ENCODE results near the gene CALHM3.
"Not testable (repeated sequence)": the region's sequence is repeated elsewhere in the genome, so short reads cannot be mapped to it uniquely, and the experiment has no call there.

The CALHM3 gene, protein sequence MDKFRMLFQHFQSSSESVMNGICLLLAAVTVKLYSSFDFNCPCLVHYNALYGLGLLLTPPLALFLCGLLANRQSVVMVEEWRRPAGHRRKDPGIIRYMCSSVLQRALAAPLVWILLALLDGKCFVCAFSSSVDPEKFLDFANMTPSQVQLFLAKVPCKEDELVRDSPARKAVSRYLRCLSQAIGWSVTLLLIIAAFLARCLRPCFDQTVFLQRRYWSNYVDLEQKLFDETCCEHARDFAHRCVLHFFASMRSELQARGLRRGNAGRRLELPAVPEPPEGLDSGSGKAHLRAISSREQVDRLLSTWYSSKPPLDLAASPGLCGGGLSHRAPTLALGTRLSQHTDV

DNA sequence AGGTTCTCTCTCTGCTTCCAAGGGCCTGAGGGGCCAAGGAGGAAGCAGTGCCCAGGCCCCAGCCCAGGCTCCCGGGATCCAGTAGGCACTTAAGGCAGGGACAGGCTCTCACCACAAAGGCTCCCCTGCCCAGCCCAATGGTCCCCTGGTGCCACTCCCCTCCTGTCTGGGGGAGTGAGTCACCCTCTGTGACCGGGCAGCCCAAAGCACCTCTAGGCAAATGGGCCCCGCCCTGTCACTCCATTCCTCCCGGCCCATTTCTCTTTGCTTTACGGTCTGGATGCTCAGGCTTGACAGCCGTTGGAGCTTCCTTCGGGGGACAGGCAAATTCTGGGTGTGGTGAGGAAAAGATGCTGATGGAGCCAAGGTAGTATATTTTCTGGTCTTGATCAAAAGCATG lies at the start of gene CALHM3:
Gene CALHM3, minus strand, starts transcription at position 106 of the 400 bp plus-strand sequence. CDS start 208 bp downstream, outside the sequence.
- DNase-seq = no peak

DNA sequence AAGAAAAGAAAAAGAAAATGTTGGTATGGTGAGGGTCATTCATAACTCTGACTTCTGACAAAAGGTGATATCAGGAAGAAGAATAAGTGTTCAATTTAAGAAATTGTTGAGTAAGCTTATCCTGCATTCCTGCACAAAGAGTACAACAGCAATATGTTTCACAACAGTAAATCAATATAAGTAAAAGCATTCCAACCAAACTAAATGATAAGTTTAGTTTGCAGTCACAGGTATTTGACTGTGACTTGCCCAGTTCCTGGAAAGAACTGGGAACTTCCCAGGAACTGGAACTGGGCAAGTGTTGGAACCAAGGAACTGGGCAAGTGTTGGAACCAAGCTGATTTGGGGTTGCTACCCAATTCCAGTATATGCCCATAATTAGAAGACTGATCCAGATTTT lies 49.5 kb upstream of the CALHM3 start:
- DNase-seq = no peak

DNA sequence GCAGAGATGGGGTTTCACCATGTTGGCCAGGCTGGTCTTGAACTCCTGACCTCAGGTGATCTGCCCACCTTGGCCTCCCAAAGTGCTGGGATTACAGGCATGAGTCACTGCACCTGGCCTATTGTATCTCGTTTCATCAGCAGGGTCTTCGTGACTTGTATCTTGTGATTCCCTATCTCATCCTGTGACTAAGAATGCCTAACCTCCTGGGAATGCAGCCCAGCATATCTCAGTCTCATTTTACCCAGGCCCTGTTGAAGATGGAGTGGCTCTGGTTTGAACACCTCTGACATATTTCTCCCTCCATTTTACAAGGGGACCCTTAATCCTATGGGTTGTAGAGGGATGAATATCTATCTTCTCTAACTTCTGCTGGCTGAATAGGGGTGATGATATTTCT lies 48.4 kb upstream of the CALHM3 start:
- peak; percentile 4 for DNase-seq

DNA sequence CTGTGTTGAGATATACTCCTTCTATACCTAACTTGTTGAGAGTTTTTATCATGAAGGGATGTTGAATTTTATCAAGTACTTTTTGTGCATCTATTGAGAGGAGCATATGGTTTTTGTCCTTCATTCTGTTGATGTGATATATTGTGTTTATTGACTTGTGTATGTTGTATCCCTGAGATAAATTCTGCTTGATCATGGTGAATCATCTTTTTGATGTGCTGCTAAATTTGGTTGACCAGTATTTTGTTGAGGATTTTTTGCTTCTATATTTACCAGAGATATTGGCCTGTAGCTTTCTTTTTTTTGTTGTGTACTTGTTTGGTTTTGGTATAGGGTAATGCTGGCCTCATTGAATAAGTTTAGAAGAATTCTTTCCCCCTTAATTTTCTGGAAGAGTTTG lies 46.9 kb upstream of the CALHM3 start:
- no peak for DNase-seq

DNA sequence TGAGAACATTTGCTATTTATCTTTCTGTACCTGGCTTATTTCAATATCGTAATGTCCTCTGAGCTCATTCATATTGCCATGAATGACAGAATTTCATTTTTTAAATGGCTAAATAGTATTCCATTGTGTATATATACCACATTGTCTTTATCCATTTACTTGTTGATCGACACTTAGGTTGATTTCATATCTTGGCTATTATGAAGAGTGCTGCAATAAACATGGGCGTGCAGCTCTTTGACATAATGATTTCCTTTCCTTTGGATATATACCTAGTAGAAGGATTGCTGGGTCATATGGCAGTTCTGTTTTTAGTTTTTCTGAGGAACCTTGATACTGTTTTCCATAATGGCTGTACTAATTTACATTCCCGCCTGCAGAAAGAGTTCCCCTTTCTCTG lies 44.6 kb upstream of the CALHM3 start:
- DNase-seq = no peak

DNA sequence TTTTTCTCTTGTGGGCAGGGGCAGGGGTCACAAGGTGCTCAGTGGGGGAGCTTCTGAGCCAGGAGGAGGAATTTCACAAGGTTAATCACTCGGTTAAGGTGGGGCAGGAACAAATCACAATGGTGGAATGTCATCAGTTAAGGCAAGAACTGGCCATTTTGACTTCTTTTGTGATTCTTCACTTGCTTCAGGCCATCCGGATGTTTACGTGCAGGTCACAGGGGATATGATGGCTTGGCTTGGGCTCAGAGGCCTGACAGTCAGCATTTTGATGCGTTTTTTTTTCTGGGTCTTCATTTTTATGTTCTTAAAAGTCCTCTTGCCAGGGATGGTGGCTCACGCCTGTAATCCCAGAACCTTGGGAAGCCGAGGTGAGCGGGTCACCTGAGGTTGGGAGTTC lies 43.0 kb upstream of the CALHM3 start:
- DNase-seq = peak; percentile 4

DNA sequence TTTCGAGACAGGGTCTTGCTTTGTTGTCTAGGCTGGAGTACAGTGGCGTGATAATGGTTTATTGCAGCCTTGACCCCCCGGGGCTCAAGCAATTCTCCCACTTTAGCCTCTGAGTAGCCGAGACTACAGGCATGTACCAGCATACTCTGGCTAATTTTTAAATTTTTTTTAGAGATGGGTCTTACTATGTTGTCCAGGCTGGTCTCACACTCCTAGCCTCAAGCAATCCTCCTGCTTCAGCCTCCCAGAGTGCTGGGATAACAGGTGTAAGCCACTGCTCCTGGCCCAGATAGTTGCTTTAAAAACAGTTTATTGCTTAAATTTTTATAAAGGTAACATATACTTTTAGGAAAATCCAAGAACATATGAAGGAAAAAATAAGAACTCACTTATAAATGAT lies 40.8 kb upstream of the CALHM3 start:
- DNase-seq = peak; percentile 2

DNA sequence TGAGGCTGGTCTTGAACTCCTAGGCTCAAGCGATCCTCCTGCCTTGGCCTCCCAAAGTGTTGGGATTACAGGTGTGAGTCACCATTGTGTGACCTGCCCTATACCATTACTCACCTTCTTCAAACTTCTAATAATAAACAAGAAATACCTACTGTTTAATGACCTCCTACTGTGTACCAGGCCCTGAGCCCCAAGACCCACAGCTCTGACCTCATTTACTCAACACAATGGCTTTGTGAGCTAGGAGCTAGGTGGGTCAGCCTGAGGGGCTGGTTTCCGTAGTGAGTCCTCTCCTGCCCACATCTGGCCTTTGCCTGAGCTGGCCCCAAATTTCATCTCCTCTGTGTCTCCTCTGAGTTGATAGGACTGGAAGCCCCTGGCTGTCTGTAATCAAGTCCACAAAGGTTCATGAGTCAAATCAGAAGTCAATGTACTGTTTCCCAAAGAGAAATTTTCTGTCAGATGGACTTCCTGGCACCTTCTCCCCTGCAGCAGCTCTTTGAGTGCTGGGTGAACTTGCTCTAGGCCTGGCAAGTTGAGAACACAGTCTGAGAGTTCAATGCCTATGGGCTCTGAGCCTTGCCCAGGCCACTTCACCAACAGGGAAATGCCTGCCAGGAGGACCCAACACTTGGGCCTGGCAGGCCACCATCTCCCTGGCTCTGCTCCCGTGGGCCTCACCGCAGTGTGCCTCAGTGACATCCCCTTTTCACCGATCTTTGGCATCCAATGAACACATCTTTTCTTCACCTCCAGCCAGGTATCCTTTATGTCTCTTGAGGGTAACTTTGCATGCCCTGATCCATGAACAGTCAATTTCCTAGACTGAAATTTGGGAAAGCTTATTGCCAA lies 38.4 kb upstream of the CALHM3 start:
- peak; percentile 48 for DNase-seq

DNA sequence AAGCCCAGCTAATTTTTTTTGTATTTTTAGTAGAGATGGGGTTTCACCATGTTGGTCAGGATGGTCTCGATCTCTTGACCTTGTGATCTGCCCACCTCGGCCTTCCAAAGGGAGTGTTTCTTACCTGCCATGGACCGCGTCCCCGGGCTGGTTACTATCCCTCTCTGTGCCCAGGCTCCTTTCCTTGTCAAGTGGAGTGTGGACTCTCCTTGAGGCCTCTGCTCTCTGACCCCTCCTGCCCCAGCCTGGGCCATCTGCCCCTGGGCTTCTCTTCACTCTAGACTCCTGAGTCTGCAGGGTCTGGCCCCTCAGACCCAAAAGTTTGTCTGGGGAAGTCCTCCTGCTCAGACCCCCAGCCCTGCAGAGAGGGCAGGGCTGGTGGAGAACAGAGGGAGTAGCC lies 35.2 kb upstream of the CALHM3 start:
- peak; percentile 39 for DNase-seq

DNA sequence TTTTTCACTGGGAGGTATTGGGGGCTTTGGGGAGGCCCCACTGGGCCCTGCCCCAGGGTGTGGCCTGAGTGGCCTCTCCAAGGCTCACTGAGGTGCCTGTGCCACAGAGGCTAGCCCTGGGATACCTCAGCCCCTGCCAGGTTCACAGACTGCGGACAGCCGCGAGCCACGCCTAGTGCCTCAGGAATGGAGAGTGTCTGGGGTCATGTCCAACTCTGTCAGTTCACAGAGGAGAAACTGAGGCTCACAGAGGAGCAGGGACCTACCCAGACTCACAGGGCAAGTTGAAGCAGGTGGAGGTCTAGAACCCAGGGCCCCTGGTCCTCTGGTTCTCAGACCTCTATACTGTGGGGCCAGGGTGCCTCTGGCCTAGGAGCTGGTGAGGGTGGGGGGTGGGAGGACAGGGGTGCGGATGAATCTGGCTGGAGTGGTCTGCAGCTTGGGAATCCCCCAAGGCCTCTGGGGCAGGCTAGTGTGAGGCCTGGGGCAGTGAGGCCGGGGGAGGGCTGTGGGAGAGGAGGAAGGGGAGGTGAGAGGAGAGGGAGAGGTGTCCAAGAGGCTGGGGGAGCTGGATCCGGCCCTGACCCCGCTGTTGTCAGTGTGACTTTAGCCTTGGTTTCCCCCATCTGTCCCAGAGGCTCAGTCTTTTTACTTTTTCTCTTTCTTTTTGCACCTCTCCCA lies 34.5 kb upstream of the CALHM3 start:
- peak; percentile 54 for DNase-seq

DNA sequence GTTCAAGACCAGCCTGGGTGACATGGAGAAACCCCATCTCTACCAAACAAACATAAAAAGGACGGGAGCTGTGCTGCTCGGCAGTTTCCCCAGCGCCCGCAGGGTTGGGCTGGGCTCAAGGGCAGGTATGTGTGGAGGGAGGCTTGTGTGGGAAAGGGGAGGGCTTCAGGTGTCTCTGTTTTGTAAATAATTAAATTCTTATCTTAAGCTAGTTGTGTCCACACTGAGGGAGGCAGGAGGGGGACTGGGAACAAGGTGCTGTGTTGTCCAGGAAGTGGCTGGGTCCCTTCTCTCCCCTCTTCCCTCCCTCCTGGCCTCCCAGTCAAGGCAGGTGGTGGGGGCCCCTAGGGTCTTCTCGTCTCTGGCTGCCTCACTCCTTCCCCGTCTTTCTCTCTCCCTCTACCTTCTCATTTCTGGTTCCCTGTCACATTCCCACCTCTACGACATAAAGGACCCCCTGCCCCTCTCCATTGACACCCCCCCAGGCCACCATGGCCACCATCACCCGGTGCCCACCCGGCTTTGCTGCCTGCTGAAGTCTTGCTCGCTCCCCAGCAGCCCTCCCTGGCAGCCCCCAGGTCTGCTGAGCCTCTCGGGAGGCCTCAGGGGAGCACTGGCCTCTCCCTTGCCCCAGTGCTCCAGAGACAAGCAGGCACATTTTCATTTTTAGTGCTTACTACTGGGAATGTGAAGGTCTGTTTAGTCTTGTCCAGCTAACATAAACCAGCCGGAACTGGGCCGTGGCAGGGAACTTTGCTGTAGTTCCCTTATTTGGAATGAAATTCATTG lies 33.7 kb upstream of the CALHM3 start:
- peak; percentile 38 for DNase-seq

DNA sequence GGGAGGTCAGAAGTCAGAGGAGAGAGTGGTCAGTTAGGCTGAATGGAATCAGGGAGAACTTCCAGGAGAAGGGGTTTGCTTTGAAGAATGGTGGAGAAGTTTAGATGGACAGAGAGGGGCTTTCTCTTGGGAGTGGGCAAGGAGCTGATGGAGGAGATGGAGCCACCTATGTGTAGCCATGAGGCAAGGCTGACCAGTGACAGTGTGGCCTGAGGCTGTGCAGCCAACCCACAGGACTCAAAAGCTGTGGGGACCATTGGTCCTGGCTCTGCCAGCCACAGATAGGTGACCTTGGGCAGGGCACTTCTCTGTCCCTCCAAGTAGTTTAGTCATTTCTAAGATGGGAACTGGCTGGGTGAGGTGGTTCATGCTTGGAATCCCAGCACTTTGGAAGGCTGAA lies 33.1 kb upstream of the CALHM3 start:
- DNase-seq = peak; percentile 55

DNA sequence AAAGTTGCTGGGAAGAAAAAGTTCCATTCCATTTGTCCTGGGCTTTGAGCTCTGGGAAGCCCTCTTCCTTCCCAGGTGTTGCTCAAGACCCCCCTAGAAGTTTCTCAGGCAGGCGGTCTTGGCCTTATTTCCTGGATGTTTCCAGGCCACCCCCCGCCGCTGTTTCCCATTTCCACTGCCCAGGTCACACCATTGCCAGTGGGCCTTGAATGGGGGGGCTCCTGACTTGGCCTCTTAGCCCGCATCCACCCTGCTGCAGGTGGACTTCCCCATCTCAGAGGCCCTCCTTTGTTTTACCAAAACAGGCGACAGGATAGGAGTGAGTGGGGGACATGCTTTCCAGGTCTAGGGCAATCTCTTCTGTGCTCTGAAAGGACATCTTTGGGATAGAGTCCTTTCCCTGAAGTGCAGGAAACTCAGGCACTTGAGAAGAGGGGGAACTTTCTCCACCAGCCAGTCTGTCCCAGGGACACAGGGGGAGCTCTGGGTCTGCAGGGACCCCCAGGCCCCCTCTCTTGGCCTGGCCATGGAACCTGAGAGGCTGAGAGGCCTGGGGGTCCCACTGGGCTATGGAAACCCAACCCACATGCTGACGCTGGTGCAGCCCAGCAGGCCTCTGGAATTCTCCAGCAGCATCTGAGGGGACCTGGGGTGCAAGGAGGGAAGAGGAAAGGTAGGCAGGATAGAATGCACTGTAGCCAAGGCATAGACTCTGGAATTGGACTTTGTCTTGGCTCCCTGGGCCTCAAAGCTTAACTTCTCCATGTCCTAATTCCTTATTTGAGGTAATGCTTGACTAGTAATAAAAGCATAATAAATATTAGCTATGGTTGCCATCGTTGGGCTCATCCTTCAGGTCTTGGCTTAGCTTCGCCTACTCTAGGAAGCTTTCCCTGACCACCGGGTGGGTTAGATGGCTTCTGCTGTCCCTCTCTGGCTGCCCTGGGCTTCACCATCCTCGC lies 32.0 kb upstream of the CALHM3 start:
- peak; percentile 47 for DNase-seq

DNA sequence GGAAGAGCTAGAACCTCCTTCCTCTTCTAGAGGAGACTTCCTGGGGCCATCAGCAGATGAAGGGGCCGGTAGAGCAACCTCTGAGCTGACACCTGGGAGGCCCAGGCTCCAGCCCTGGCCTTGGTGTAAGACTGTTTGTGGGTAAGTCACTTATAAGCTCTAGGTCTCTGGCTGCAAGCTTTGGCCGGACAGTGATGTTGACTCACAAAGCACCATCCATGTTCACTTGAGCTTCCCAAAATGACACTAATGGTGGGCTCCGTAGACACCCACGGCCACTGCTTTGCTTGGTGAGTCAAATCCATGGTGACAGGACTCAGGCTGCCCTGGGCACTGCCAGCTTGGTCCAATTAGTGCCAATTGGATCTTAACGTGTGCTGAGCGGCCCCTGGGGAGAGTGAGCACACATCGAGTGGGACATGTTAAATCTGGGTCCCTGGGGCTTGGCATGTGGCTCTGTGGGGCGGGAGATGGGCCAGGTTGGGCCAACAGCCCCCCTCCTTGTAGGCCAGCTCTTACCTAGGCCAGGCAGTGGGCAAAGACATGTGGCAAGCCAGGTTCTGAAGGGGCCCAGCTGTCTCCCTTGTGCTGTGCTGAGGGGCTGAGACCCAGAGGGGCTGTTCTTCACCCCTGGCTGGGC lies 31.1 kb upstream of the CALHM3 start:
- DNase-seq = peak; percentile 37

DNA sequence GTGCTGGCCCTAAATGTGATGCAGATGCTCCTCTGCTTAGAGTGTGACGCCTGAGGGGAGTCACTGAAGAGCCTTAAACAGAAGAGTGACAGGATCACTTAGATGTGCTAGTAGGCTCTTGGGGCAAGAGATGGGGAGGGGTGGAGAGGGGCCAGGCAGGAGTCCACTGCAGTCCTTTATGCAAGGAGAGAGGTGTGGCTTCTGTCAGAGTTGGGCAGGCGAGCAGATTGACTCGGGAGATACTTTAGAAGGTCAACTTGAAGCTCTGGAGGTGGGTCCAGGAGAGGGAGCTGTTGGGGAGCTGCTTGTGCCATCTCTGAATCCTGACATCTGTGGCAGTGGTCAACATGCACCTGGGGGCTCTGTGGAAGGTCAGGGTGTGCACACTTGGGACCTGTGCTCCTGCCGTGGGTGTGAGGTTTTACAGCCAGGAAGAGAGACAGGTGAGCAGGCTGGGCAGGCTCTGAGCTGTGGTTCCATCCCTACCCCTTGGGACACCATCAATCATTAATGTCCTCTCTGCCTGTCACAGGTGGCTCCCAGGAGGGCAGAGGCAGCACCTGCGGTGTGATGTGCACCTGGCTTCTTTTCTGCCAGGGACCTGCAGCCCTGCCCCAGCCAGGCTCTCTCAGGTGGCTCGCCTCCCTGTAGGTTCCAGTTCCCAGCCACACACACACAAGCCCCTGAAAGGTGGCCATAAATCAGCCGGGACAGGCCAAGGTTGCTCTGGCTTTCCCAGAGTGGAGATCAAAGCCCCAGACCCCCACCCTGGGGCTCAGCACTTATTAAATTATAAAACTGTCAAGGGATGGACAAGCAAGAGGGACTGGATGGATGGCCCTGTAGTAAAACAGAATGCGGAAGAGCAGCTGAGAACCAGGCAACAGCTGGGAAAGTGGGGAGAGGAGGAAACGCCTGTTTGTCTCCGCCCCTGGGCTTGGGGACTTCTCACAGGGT lies 28.5 kb upstream of the CALHM3 start:
- peak; percentile 38 for DNase-seq

DNA sequence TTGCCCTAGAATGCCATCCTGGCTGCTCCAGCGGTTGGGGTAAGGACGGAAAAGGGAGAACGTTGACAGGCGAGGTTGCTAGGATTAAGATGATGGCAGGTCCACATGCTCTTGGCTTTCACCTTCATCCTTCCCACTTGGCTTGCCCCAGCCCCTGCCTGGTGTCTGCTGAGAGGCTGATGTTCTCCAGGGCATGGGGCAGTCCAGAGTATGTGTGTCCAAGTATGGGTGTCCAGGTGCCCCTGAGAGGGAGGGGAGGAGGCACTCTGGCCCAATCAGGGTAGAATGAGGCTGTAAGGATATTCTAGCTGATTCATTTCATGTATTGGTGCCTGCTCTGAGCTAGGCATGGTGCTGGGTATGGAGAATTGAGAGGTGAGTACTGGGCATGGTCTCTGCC lies 27.0 kb upstream of the CALHM3 start:
- peak; percentile 28 for DNase-seq

DNA sequence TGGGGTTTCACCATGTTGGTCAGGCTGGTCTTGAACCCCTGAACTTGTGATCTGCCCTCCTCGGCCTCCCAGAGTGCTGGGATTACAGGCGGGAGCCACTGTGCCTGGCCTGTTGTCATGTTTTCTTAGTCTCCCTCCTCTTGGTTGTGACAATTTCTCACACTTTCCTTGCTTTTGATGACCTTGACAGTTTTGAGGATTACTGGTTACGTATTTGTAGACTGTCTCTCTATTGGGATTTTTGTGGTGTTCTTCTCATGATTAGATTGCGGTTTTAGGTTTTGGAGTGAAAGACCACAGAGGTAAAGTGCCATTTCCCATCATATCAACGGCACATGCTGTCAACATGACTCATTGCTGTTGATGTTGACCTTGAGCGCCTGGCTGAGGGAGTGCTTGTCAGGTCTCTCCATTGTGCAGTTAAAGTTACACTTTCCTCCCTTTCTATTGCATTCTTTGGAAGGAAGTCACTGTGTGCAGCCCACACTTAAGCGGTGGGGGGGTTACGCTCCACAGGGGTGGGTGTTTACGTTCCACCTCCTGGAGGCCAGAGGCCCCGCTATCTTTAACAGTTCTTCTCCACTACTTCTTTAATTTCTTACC lies 25.2 kb upstream of the CALHM3 start:
- DNase-seq = peak; percentile 71

DNA sequence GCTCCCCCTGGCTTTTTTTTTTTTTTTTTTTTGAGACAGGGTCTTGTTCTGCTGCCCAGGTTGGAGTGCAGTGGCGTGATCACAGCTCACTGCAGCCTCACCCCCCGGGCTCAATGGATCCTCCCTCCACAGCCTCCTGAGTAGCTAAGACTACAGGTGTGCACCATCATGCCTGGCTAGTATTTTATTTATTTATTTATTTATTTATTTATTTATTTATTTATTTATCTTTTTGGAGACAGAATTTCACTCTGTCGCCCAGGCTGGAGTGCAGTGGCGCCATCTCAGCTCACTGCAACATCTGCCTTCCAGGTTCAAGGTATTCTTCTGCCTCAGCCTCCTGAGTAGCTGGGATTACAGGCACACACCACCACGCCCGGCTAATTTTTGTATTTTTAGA lies 24.7 kb upstream of the CALHM3 start:
- not testable (repeated sequence) for DNase-seq
